Left ventricle myocardium inferior (tissue), 1 donor: Measurements from ENCODE around the gene OPA3. TPM values are rescaled to one million over a fixed set of nuclear protein-coding genes. Genes with fewer than 3 reads are reported as not detected.

Source experiments
- DNase-seq: peaks from one replicate; pipeline ENCODE4 v3.0.0-alpha.2; 2020
- H3K27ac ChIP-seq: fragments of 200-600 bp; replicated peaks from 2 replicates; pipeline ENCODE4 v1.8.0; 2021
- H3K27me3 ChIP-seq: fragments of 200-600 bp; 2 replicates; pipeline ENCODE4 v1.8.0; 2021; ENCODE audit warnings: low read depth
- H3K36me3 ChIP-seq: fragments of 200-600 bp; 2 replicates; pipeline ENCODE4 v1.8.0; 2021
- H3K4me1 ChIP-seq: fragments of 200-600 bp; 2 replicates; pipeline ENCODE4 v1.8.0; 2021
- H3K4me3 ChIP-seq: fragments of 200-600 bp; 2 replicates; pipeline ENCODE4 v1.8.0; 2021; ENCODE audit warnings: mild to moderate bottlenecking, moderate library complexity
- H3K9me3 ChIP-seq: fragments of 200-600 bp; replicated peaks from 2 replicates; pipeline ENCODE4 v1.8.0; 2021
- CTCF ChIP-seq: fragments of 200-600 bp; IDR thresholded peaks from 2 replicates; pipeline ENCODE4 v1.8.0; 2021; ENCODE audit warnings: antibody characterized with exemption, mild to moderate bottlenecking, borderline replicate concordance
- intact Hi-C: fragments of 100-400 bp; cut with micrococcal nuclease; formaldehyde crosslinking; loops from one replicate; pipeline ENCODE4 v1.11.0; 2022
- total RNA-seq: library from RNA; stranded (reverse); fragmentation: NEBNext Ultra II Directional; extraction: Animal tissue kit (Norgen Biotek cat#: 25700); gene quantifications from one replicate; pipeline ENCODE4 v1.2.1, GENCODE V29; 2021
- donor health status: DM: no; HTN: yes; CAD: no; lungs with severe emphysema.

OPA3 gene
- total RNA-seq, 1 donor from 2014 or later = 25.3 TPM

- Histone ChIP-seq H3K4me1 (peaks cover 71% of the 10 kb centered on the region), H3K9me3 (no peaks in the 10 kb centered on the region), H3K4me3 (no peak overlapping the region), H3K27ac (peak overlapping the region; percentile 81), H3K27me3 (no peaks in the 10 kb centered on the region), H3K36me3 (no peaks in the 10 kb centered on the region)
- peak; percentile 49 for DNase-seq
- TF ChIP-seq CTCF = no peak
- intact Hi-C loops = loop anchor here (10.0 kb wide), 1 partner anchor 53 kb away; no protein-coding TSS in a partner anchor
Measured at GRCh38 chr19:45577111-45577905, 7.3 kb downstream of the OPA3 start.

GRCh38 chr19:45576682-45577081, 7.9 kb downstream of the OPA3 start:
- Histone ChIP-seq H3K27me3 (no peaks in the 10 kb centered on the region), H3K4me1 (peaks cover 71% of the 10 kb centered on the region), H3K9me3 (peaks cover 3% of the 10 kb centered on the region), H3K27ac (peak overlapping the region; percentile 81), H3K4me3 (no peak overlapping the region), H3K36me3 (no peaks in the 10 kb centered on the region)
- no peak for TF ChIP-seq CTCF
- DNase-seq = no peak
- intact Hi-C loops = loop anchor here (10.0 kb wide), 1 partner anchor 52 kb away; no protein-coding TSS in a partner anchor

- TF ChIP-seq CTCF = no peak
- Histone ChIP-seq H3K4me3 (no peak overlapping the region), H3K27me3 (no peaks in the 10 kb centered on the region), H3K4me1 (peaks cover 77% of the 10 kb centered on the region), H3K9me3 (peaks cover 5% of the 10 kb centered on the region), H3K36me3 (no peaks in the 10 kb centered on the region), H3K27ac (peak overlapping the region; percentile 81)
- no peak for DNase-seq
- intact Hi-C loops = loop anchor here (10.0 kb wide), 1 partner anchor 50 kb away; no protein-coding TSS in a partner anchor
Measured at GRCh38 chr19:45575216-45575615, 9.4 kb downstream of the OPA3 start.

- no peaks in the 10 kb centered on the region for H3K27me3 ChIP-seq
- no peak overlapping the region for H3K4me3 ChIP-seq
- intact Hi-C loops = loop anchor here (10.0 kb wide), 1 partner anchor 50 kb away; no protein-coding TSS in a partner anchor
- no peak for DNase-seq
- H3K27ac ChIP-seq = peak overlapping the region; percentile 81
- TF ChIP-seq CTCF = no peak
- H3K36me3 ChIP-seq = no peaks in the 10 kb centered on the region
- H3K9me3 ChIP-seq = peaks cover 5% of the 10 kb centered on the region
- H3K4me1 ChIP-seq = peaks cover 81% of the 10 kb centered on the region
Measured at GRCh38 chr19:45574526-45574925, 10.1 kb downstream of the OPA3 start.

GRCh38 chr19:45571457-45572220, 13.0 kb downstream of the OPA3 start:
- H3K4me1 ChIP-seq = peaks cover 76% of the 10 kb centered on the region
- H3K4me3 ChIP-seq = no peak overlapping the region
- H3K36me3 ChIP-seq = no peaks in the 10 kb centered on the region
- intact Hi-C loops = loop anchor here (10.0 kb wide), 1 partner anchor 47 kb away; no protein-coding TSS in a partner anchor
- no peak for DNase-seq
- no peak for TF ChIP-seq CTCF
- H3K27me3 ChIP-seq = no peaks in the 10 kb centered on the region
- H3K27ac ChIP-seq = peak overlapping the region; percentile 83
- peaks cover 5% of the 10 kb centered on the region for H3K9me3 ChIP-seq
